ENCODE results near the gene ARL1. TPM values are rescaled to one million over a fixed set of nuclear protein-coding genes. Genes with fewer than 3 reads are reported as not detected.

Gene ARL1
- total and polyA plus RNA-seq, 2 donors (not counting 1 experiment from before 2014, with no cell fraction given), result 13.8 to 40.7 TPM

GRCh38 chr12:101379149-101379548 lies 28.4 kb downstream of the ARL1 start:
- TF ChIP-seq EZH2 (IDR thresholded peaks at IDR 0.05; ENCODE audit: borderline replicate concordance, insufficient read depth, low read depth, low read length, poor library complexity, severe bottlenecking) (no peak), CTCF (IDR thresholded peaks at IDR 0.05) (no peak)
- no peak overlapping the region for H2AFZ ChIP-seq (ENCODE audit: insufficient read depth, low read depth, low read length, poor library complexity, severe bottlenecking)
- no peak overlapping the region for H3K4me3 Mint-ChIP-seq
- no peaks in the 10 kb centered on the region for H3K9me3 Mint-ChIP-seq (ENCODE audit: insufficient read depth)
- intact Hi-C loops (cut with micrococcal nuclease), result no loop called here
- no peak overlapping the region for H3K9ac ChIP-seq (ENCODE audit: low read length)
- no peaks in the 10 kb centered on the region for H3K4me1 ChIP-seq (ENCODE audit: control insufficient read depth in 2 of 2, insufficient read depth in 2 of 2, low read length in 2 of 2)
- no peaks in the 10 kb centered on the region for H3K27me3 Mint-ChIP-seq
- H3K9me3 ChIP-seq (ENCODE audit: control extremely low read depth in 1 of 3, control insufficient read depth in 2 of 3, insufficient read depth in 1 of 3, low read length in 2 of 3), result no peaks in the 10 kb centered on the region
- H3K27ac ChIP-seq (ENCODE audit: low read length in 2 of 2), result no peak overlapping the region
- POLR2A ChIA-PET, result no interaction called here
- no peaks in the 10 kb centered on the region for H3K79me2 ChIP-seq (ENCODE audit: control insufficient read depth, insufficient read depth, low read length)
- no peaks in the 10 kb centered on the region for H3K4me1 Mint-ChIP-seq
- CTCF ChIA-PET, result no interaction called here
- no peak overlapping the region for H3K4me3 ChIP-seq (ENCODE audit: control extremely low read depth in 1 of 5, extremely low read depth in 1 of 5, insufficient read depth in 1 of 5, low read depth in 2 of 5, low read length in 4 of 5)
- H3K4me2 ChIP-seq (replicated peaks; ENCODE audit: low read depth, low read length, poor library complexity, severe bottlenecking), result no peak overlapping the region
- H3K27ac Mint-ChIP-seq, result no peak overlapping the region
- no peak for DNase-seq
- peaks cover 0 to 59% of the 10 kb centered on the region in 2 experiments for H3K36me3 ChIP-seq (replicated peaks in 1 of 2; ENCODE audit: control extremely low read depth in 1 of 2, control insufficient read depth in 1 of 2, extremely low read depth in 1 of 2, insufficient read depth in 2 of 2, low read length in 1 of 2)
- no peaks in the 10 kb centered on the region for H3K27me3 ChIP-seq (replicated peaks in 1 of 4; ENCODE audit: control extremely low read depth in 1 of 4, control insufficient read depth in 3 of 4, insufficient read depth in 4 of 4, low read length in 3 of 4)
- no peaks in the 10 kb centered on the region for H4K20me1 ChIP-seq (ENCODE audit: control insufficient read depth, insufficient read depth, low read length, poor library complexity, severe bottlenecking)
- no peak for ATAC-seq (ENCODE audit: low read depth)

GRCh38 chr12:101375573-101375972 lies 32.0 kb downstream of the ARL1 start:
- CTCF ChIA-PET, result no interaction called here
- Mint-ChIP-seq H3K4me1 (no peaks in the 10 kb centered on the region), H3K4me3 (no peak overlapping the region), H3K27ac (no peak overlapping the region), H3K9me3 (ENCODE audit: insufficient read depth) (no peaks in the 10 kb centered on the region), H3K27me3 (no peaks in the 10 kb centered on the region)
- Histone ChIP-seq H3K79me2 (ENCODE audit: control insufficient read depth, insufficient read depth, low read length) (no peaks in the 10 kb centered on the region), H3K36me3 (replicated peaks in 1 of 2; ENCODE audit: control extremely low read depth in 1 of 2, control insufficient read depth in 1 of 2, extremely low read depth in 1 of 2, insufficient read depth in 2 of 2, low read length in 1 of 2) (peaks cover 7 to 55% of the 10 kb centered on the region in 2 experiments), H3K27me3 (replicated peaks in 1 of 4; ENCODE audit: control extremely low read depth in 1 of 4, control insufficient read depth in 3 of 4, insufficient read depth in 4 of 4, low read length in 3 of 4) (no peaks in the 10 kb centered on the region), H3K27ac (ENCODE audit: low read length in 2 of 2) (no peak overlapping the region), H4K20me1 (ENCODE audit: control insufficient read depth, insufficient read depth, low read length, poor library complexity, severe bottlenecking) (no peaks in the 10 kb centered on the region), H3K4me1 (ENCODE audit: control insufficient read depth in 2 of 2, insufficient read depth in 2 of 2, low read length in 2 of 2) (no peaks in the 10 kb centered on the region), H3K4me2 (replicated peaks; ENCODE audit: low read depth, low read length, poor library complexity, severe bottlenecking) (no peak overlapping the region), H3K9ac (ENCODE audit: low read length) (no peak overlapping the region), H2AFZ (ENCODE audit: insufficient read depth, low read depth, low read length, poor library complexity, severe bottlenecking) (no peak overlapping the region), H3K4me3 (ENCODE audit: control extremely low read depth in 1 of 5, extremely low read depth in 1 of 5, insufficient read depth in 1 of 5, low read depth in 2 of 5, low read length in 4 of 5) (no peak overlapping the region), H3K9me3 (ENCODE audit: control extremely low read depth in 1 of 3, control insufficient read depth in 2 of 3, insufficient read depth in 1 of 3, low read length in 2 of 3) (no peaks in the 10 kb centered on the region)
- intact Hi-C loops (cut with micrococcal nuclease), result no loop called here
- ATAC-seq (ENCODE audit: low read depth) (no peak), DNase-seq (no peak)
- TF ChIP-seq EZH2 (IDR thresholded peaks at IDR 0.05; ENCODE audit: borderline replicate concordance, insufficient read depth, low read depth, low read length, poor library complexity, severe bottlenecking), result no peak
- no peak for TF ChIP-seq CTCF (IDR thresholded peaks at IDR 0.05)
- POLR2A ChIA-PET, result no interaction called here
- no CpG with 5 or more reads among the region's 5 CpGs for WGBS (ENCODE audit: insufficient coverage)
